GM12801 (cell line): Measurements from ENCODE around the gene CASP3.

Experiments
- CTCF ChIP-seq: IDR thresholded peaks from one replicate; pipeline ENCODE4 v1.5.1; 2011; ENCODE audit warnings: control low read depth; ENCODE audit not compliant: insufficient read length; ENCODE audit errors: extremely low read depth

The CASP3 gene

GRCh38 chr4:184641022-184641421 is 8.2 kb downstream of the CASP3 start:
- TF ChIP-seq CTCF = no peak

- TF ChIP-seq CTCF = no peak
These were observed 12.3 kb downstream of the CASP3 start for GRCh38 chr4:184636897-184637296.

DNA sequence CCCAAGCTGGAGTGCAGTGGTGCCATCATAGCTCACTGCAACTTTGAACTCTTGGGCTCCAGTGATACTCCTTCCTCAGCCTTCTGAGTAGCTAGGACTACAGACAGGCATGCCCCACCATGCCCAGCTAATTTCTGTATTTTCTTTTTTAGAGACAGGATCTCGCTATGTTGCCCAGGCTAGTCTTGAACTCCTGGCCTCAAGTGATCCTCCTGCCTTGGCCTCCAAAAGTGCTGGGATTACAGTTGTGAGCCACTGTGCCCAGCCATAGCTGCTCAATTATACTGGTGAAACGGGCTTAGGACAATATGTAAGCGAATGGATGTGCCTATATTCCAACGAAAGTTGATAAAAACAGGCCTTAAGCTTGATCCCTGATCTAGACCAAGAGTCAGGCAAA is 13.1 kb downstream of the CASP3 start:
- no peak for TF ChIP-seq CTCF

DNA sequence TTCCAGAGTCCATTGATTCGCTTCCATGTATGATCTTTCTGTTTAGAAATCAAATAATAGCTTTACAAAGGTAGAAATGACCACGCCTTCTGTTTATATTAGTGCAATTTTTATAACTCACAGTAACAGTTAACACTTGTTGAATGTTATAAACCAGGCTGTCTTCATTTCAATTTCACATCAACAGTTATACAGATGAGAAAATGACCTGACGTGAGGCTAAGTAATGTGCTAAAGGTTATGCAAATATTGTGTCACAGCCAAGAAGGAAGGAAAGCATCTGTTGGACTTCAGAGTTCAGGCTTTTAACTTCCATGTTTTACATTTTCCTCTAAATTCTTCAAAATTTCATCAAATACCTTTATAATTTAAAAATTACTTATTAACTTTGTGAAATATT is 13.9 kb downstream of the CASP3 start:
- TF ChIP-seq CTCF = no peak

- no peak for TF ChIP-seq CTCF
These were observed 16.4 kb downstream of the CASP3 start for GRCh38 chr4:184632842-184633241.

- no peak for TF ChIP-seq CTCF
These were observed 21.1 kb downstream of the CASP3 start for GRCh38 chr4:184628103-184628502.

- no peak for TF ChIP-seq CTCF
These were observed 24.2 kb downstream of the CASP3 start for GRCh38 chr4:184624972-184625554.
